ENCODE measurements around the gene KRT37. TPM values are rescaled to one million over a fixed set of nuclear protein-coding genes. Genes with fewer than 3 reads are reported as not detected.
A peak's percentile ranks its signal among the peaks of the same experiment; 100 is the strongest.

KRT37 gene
- total RNA-seq, 2 donors from 2014 or later = not detected

DNA sequence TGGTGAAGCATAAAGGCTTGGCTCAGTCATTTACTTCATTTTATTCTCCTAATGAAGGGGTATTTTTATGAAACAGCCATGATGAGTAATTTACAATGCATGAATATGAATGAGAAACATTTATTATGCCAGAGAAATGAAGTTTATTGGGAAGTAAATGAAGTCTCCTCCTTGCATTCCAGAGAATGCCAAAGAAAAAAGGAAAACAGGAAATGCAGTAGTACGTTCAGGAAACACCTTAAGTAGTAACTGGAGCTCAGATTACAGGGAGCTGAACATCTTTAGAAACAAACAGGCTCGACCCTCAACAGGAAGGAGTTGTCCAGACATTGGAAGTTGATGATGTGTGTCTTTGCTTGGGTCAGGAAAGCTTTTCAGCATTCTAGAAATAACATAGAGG, 46.8 kb downstream of the KRT37 start:
- WGBS, 2 experiments (ENCODE audit: insufficient coverage in 1 of 2, insufficient read length in 1 of 2) = 62 to 77% methylated on average over 2 of the region's 2 CpGs
- Mint-ChIP-seq H3K4me1 (no peaks in the 10 kb centered on the region), H3K27ac (no peak overlapping the region), H3K27me3 (ENCODE audit: insufficient read depth) (peaks cover 5% of the 10 kb centered on the region), H3K36me3 (ENCODE audit: low read depth) (no peaks in the 10 kb centered on the region), H3K4me3 (no peak overlapping the region), H3K9me3 (peaks cover 2% of the 10 kb centered on the region)
- Histone ChIP-seq H3K4me3 (ENCODE audit: low read length) (no peak overlapping the region), H3K27ac (ENCODE audit: low read depth, low read length) (no peak overlapping the region), H3K9ac (ENCODE audit: extremely low read depth, low read length, poor library complexity, severe bottlenecking) (no peak overlapping the region), H3K27me3 (ENCODE audit: control insufficient read depth, insufficient read depth, low read length, poor library complexity, severe bottlenecking) (no peaks in the 10 kb centered on the region), H3K9me3 (ENCODE audit: control insufficient read depth, low read length) (peaks cover 3% of the 10 kb centered on the region), H3K36me3 (ENCODE audit: control insufficient read depth, insufficient read depth, low read length) (no peaks in the 10 kb centered on the region), H3K4me1 (ENCODE audit: control insufficient read depth, insufficient read depth, low read length) (no peaks in the 10 kb centered on the region)
- TF ChIP-seq, protein P1, sequence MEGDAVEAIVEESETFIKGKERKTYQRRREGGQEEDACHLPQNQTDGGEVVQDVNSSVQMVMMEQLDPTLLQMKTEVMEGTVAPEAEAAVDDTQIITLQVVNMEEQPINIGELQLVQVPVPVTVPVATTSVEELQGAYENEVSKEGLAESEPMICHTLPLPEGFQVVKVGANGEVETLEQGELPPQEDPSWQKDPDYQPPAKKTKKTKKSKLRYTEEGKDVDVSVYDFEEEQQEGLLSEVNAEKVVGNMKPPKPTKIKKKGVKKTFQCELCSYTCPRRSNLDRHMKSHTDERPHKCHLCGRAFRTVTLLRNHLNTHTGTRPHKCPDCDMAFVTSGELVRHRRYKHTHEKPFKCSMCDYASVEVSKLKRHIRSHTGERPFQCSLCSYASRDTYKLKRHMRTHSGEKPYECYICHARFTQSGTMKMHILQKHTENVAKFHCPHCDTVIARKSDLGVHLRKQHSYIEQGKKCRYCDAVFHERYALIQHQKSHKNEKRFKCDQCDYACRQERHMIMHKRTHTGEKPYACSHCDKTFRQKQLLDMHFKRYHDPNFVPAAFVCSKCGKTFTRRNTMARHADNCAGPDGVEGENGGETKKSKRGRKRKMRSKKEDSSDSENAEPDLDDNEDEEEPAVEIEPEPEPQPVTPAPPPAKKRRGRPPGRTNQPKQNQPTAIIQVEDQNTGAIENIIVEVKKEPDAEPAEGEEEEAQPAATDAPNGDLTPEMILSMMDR (conservative IDR thresholded peaks at IDR 0.05) = no peak
- DNase-seq = peak; percentile 39

Other genes starting within 250 kb of the KRT37 start
- gene KRTAP4-2, start 246.4 kb downstream of the KRT37 start, total RNA-seq = not detected
- not detected for gene KRTAP4-1, start 239.7 kb downstream of the KRT37 start, total RNA-seq
- gene KRTAP9-1, start 234.7 kb downstream of the KRT37 start, total RNA-seq = not detected
- not detected for gene KRTAP9-2, start 197.9 kb downstream of the KRT37 start, total RNA-seq
- not detected for gene KRTAP9-3, start 192.1 kb downstream of the KRT37 start, total RNA-seq
- gene KRTAP9-8, start 186.6 kb downstream of the KRT37 start, total RNA-seq = not detected
- gene KRTAP9-4, start 174.9 kb downstream of the KRT37 start, total RNA-seq = not detected
- not detected for gene KRTAP9-9, start 169.2 kb downstream of the KRT37 start, total RNA-seq
- gene KRTAP9-6, start 159.2 kb downstream of the KRT37 start, total RNA-seq = not detected
- gene KRTAP9-7, start 148.9 kb downstream of the KRT37 start, total RNA-seq = not detected
- gene KRTAP29-1, start 121.7 kb downstream of the KRT37 start, total RNA-seq = not detected
- gene KRTAP16-1, start 115.3 kb downstream of the KRT37 start, total RNA-seq = not detected
- gene KRTAP17-1, start 108.9 kb downstream of the KRT37 start, total RNA-seq = under 1 TPM; 0.46 to 0.48 TPM
- gene KRT33A, start 73.8 kb downstream of the KRT37 start, total RNA-seq = not detected
- not detected for gene KRT33B, start 54.8 kb downstream of the KRT37 start, total RNA-seq
- gene KRT34, start 42.3 kb downstream of the KRT37 start, total RNA-seq = not detected
- not detected for gene KRT31, start 27.0 kb downstream of the KRT37 start, total RNA-seq
- gene KRT38, start 16.4 kb upstream of the KRT37 start, total RNA-seq = not detected
- gene KRT32, start 42.8 kb upstream of the KRT37 start, total RNA-seq = not detected
- gene KRT35, start 56.6 kb upstream of the KRT37 start, total RNA-seq = not detected
- not detected for gene KRT36, start 65.3 kb upstream of the KRT37 start, total RNA-seq
- not detected for gene KRT13, start 81.0 kb upstream of the KRT37 start, total RNA-seq
- 1 to 10 TPM in 1 of 2 donors, under 1 TPM in 1; 0.95 to 1.2 TPM for gene KRT15, start 94.3 kb upstream of the KRT37 start, total RNA-seq
- 1,000 to 10,000 TPM in 1 of 2 donors, 100 to 1,000 TPM in 1; 750 to 1,012 TPM for gene KRT19, start 103.7 kb upstream of the KRT37 start, total RNA-seq
- not detected for gene KRT9, start 147.5 kb upstream of the KRT37 start, total RNA-seq
- gene KRT14, start 162.3 kb upstream of the KRT37 start, total RNA-seq = not detected
- not detected for gene KRT16, start 188.2 kb upstream of the KRT37 start, total RNA-seq
- gene KRT17, start 200.0 kb upstream of the KRT37 start, total RNA-seq = not detected

Measured in endodermal cell (in vitro differentiated cells).